Measurements from ENCODE around the gene SF1.

The SF1 gene

DNA sequence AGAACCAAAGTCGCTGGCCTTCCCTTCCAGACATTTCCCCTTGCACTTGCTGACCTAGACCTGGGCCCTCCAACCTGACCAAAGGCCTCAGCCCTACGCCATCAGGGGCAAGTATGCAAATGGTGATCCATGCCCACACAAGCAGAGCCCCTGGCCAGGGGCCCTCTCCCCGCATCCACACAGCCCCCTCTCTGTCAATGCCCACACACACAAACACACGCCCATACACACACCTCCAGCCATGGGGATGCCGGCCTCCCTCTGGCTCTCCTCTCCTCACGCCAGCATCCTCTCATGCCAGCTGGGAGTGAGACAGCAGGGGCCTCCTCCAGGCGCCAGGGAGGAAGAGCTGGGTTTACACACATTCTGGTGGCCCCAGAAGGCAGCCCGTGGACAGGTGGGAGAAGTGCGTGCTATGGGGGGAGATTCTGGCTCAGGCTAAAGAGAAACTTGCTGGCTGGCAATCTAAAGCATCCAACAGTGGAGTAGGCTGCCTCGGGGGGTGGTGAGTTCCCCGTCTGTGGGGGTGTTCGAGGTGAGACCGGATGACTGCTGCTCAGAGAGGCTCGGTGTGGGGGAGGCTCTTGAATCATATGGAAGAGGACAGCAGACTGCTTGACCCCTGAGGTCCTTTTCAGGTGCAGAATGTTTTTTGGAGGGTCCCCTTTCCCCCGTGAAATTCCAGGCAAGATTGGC, 60.1 kb downstream of the SF1 start:
- H3K4me3 ChIP-seq (replicated peaks; ENCODE audit: low read depth, low read length), result no peak overlapping the region
- no peak for DNase-seq (ENCODE audit: low read depth)
- TF ChIP-seq, protein P1, sequence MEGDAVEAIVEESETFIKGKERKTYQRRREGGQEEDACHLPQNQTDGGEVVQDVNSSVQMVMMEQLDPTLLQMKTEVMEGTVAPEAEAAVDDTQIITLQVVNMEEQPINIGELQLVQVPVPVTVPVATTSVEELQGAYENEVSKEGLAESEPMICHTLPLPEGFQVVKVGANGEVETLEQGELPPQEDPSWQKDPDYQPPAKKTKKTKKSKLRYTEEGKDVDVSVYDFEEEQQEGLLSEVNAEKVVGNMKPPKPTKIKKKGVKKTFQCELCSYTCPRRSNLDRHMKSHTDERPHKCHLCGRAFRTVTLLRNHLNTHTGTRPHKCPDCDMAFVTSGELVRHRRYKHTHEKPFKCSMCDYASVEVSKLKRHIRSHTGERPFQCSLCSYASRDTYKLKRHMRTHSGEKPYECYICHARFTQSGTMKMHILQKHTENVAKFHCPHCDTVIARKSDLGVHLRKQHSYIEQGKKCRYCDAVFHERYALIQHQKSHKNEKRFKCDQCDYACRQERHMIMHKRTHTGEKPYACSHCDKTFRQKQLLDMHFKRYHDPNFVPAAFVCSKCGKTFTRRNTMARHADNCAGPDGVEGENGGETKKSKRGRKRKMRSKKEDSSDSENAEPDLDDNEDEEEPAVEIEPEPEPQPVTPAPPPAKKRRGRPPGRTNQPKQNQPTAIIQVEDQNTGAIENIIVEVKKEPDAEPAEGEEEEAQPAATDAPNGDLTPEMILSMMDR (IDR thresholded peaks at IDR 0.05; ENCODE audit: low read length, missing control alignments), result no peak

DNA sequence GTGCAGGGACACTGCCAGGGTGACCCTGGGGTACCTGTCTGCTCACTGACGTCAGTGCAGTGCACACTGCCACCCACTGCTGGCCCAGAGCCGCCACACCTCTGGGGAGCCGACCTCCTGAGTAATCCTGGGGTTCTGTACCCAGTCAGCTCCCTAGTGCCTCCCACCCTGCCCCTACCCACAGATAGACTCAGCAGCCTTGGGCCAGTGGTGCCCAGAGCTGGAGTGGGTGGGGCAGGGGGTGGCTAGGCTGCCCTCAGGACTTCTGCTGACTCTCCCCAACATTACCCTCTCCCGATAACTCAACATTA, 61.1 kb downstream of the SF1 start:
- TF ChIP-seq, protein P1 (IDR thresholded peaks at IDR 0.05; ENCODE audit: low read length, missing control alignments), result no peak
- DNase-seq (ENCODE audit: low read depth), result no peak
- no peak overlapping the region for H3K4me3 ChIP-seq (replicated peaks; ENCODE audit: low read depth, low read length)

GRCh38 chr11:64716473-64717267, 61.7 kb downstream of the SF1 start:
- H3K4me3 ChIP-seq (replicated peaks; ENCODE audit: low read depth, low read length), result no peak overlapping the region
- TF ChIP-seq, protein P1 (IDR thresholded peaks at IDR 0.05; ENCODE audit: low read length, missing control alignments), result no peak
- DNase-seq (ENCODE audit: low read depth), result no peak

- DNase-seq (ENCODE audit: low read depth), result no peak
- no peak overlapping the region for H3K4me3 ChIP-seq (replicated peaks; ENCODE audit: low read depth, low read length)
- TF ChIP-seq, protein P1 (IDR thresholded peaks at IDR 0.05; ENCODE audit: low read length, missing control alignments), result no peak
Measured at GRCh38 chr11:64715756-64716472, 62.4 kb downstream of the SF1 start.

GRCh38 chr11:64715110-64715509, 63.2 kb downstream of the SF1 start:
- TF ChIP-seq, protein P1 (IDR thresholded peaks at IDR 0.05; ENCODE audit: low read length, missing control alignments), result no peak
- H3K4me3 ChIP-seq (replicated peaks; ENCODE audit: low read depth, low read length), result no peak overlapping the region
- DNase-seq (ENCODE audit: low read depth), result no peak

GRCh38 chr11:64714666-64715065, 63.7 kb downstream of the SF1 start:
- TF ChIP-seq, protein P1 (IDR thresholded peaks at IDR 0.05; ENCODE audit: low read length, missing control alignments), result no peak
- DNase-seq (ENCODE audit: low read depth), result no peak

More at GRCh38 chr11:64714666-64715065, 63.7 kb downstream of the SF1 start:
- H3K4me3 ChIP-seq (replicated peaks; ENCODE audit: low read depth, low read length), result no peak overlapping the region

All from fibroblast of pulmonary artery (primary cell).